ENCODE measurements around the gene LAMP2.
"Not testable (repeated sequence)": the region's sequence is repeated elsewhere in the genome, so short reads cannot be mapped to it uniquely, and the experiment has no call there.

Gene LAMP2

GRCh38 chrX:120469657-120470056, 561 bp upstream of the LAMP2 start:
- Mint-ChIP-seq H3K4me3 (peak overlapping the region; percentile 85), H3K4me1 (peaks cover 22% of the 10 kb centered on the region), H3K27ac (peak overlapping the region; percentile 90)
- H3K36me3 Mint-ChIP-seq, H3K9me3 Mint-ChIP-seq, ATAC-seq, H3K27me3 Mint-ChIP-seq: not testable (repeated sequence)

GRCh38 chrX:120468479-120468824, 644 bp downstream of the LAMP2 start:
- no peaks in the 10 kb centered on the region for H3K36me3 Mint-ChIP-seq
- peak; percentile 4 for ATAC-seq
- no peaks in the 10 kb centered on the region for H3K27me3 Mint-ChIP-seq
- no peaks in the 10 kb centered on the region for H3K9me3 Mint-ChIP-seq
- H3K4me1 Mint-ChIP-seq = peaks cover 25% of the 10 kb centered on the region
- peak overlapping the region; percentile 90 for H3K27ac Mint-ChIP-seq
- peak overlapping the region; percentile 85 for H3K4me3 Mint-ChIP-seq

GRCh38 chrX:120468071-120468470, 1.0 kb downstream of the LAMP2 start:
- no peaks in the 10 kb centered on the region for H3K9me3 Mint-ChIP-seq
- peaks cover 25% of the 10 kb centered on the region for H3K4me1 Mint-ChIP-seq
- ATAC-seq = no peak
- peak overlapping the region; percentile 90 for H3K27ac Mint-ChIP-seq
- peak overlapping the region; percentile 85 for H3K4me3 Mint-ChIP-seq
- H3K27me3 Mint-ChIP-seq = no peaks in the 10 kb centered on the region
- H3K36me3 Mint-ChIP-seq = no peaks in the 10 kb centered on the region

GRCh38 chrX:120464411-120464810, 4.7 kb downstream of the LAMP2 start:
- Mint-ChIP-seq H3K27me3 (no peaks in the 10 kb centered on the region), H3K9me3 (no peaks in the 10 kb centered on the region), H3K36me3 (no peaks in the 10 kb centered on the region), H3K27ac (no peak overlapping the region), H3K4me1 (peaks cover 42% of the 10 kb centered on the region), H3K4me3 (no peak overlapping the region)
- ATAC-seq = no peak

- Mint-ChIP-seq H3K27me3 (no peaks in the 10 kb centered on the region), H3K4me1 (peaks cover 45% of the 10 kb centered on the region), H3K4me3 (no peak overlapping the region), H3K27ac (no peak overlapping the region), H3K9me3 (no peaks in the 10 kb centered on the region), H3K36me3 (no peaks in the 10 kb centered on the region)
- ATAC-seq = no peak
These were observed 5.9 kb downstream of the LAMP2 start for GRCh38 chrX:120463241-120463640.

GRCh38 chrX:120462370-120462769, 6.7 kb downstream of the LAMP2 start:
- ATAC-seq = no peak
- Mint-ChIP-seq H3K36me3 (no peaks in the 10 kb centered on the region), H3K9me3 (no peaks in the 10 kb centered on the region), H3K27ac (no peak overlapping the region), H3K27me3 (no peaks in the 10 kb centered on the region), H3K4me3 (no peak overlapping the region), H3K4me1 (peaks cover 44% of the 10 kb centered on the region)

GRCh38 chrX:120459309-120459708, 9.8 kb downstream of the LAMP2 start:
- H3K27ac Mint-ChIP-seq = no peak overlapping the region
- no peaks in the 10 kb centered on the region for H3K36me3 Mint-ChIP-seq
- H3K9me3 Mint-ChIP-seq = no peaks in the 10 kb centered on the region
- H3K4me1 Mint-ChIP-seq = peaks cover 35% of the 10 kb centered on the region
- no peaks in the 10 kb centered on the region for H3K27me3 Mint-ChIP-seq
- no peak overlapping the region for H3K4me3 Mint-ChIP-seq
- ATAC-seq = no peak

GRCh38 chrX:120457766-120458180, 11.3 kb downstream of the LAMP2 start:
- Mint-ChIP-seq H3K4me1 (peaks cover 35% of the 10 kb centered on the region), H3K36me3 (no peaks in the 10 kb centered on the region), H3K9me3 (no peaks in the 10 kb centered on the region), H3K4me3 (no peak overlapping the region), H3K27ac (no peak overlapping the region), H3K27me3 (no peaks in the 10 kb centered on the region)
- peak; percentile 45 for ATAC-seq

GRCh38 chrX:120456973-120457372, 12.1 kb downstream of the LAMP2 start:
- H3K9me3 Mint-ChIP-seq = no peaks in the 10 kb centered on the region
- H3K27ac Mint-ChIP-seq = no peak overlapping the region
- H3K4me1 Mint-ChIP-seq = peaks cover 35% of the 10 kb centered on the region
- ATAC-seq = no peak
- no peak overlapping the region for H3K4me3 Mint-ChIP-seq
- peaks cover 6% of the 10 kb centered on the region for H3K36me3 Mint-ChIP-seq
- no peaks in the 10 kb centered on the region for H3K27me3 Mint-ChIP-seq

- ATAC-seq = no peak
- Mint-ChIP-seq H3K27me3 (no peaks in the 10 kb centered on the region), H3K4me1 (peaks cover 23% of the 10 kb centered on the region), H3K36me3 (peaks cover 13% of the 10 kb centered on the region), H3K4me3 (no peak overlapping the region), H3K9me3 (no peaks in the 10 kb centered on the region), H3K27ac (no peak overlapping the region)
These were observed 15.1 kb downstream of the LAMP2 start for GRCh38 chrX:120453985-120454384.

- Mint-ChIP-seq H3K27me3 (no peaks in the 10 kb centered on the region), H3K4me3 (no peak overlapping the region), H3K4me1 (peaks cover 11% of the 10 kb centered on the region), H3K9me3 (no peaks in the 10 kb centered on the region), H3K27ac (peak overlapping the region; percentile 66), H3K36me3 (peaks cover 20% of the 10 kb centered on the region)
- no peak for ATAC-seq
These were observed 17.0 kb downstream of the LAMP2 start for GRCh38 chrX:120452131-120452530.

- H3K4me1 Mint-ChIP-seq = peaks cover 8% of the 10 kb centered on the region
- no peaks in the 10 kb centered on the region for H3K27me3 Mint-ChIP-seq
- H3K9me3 Mint-ChIP-seq = no peaks in the 10 kb centered on the region
- ATAC-seq = no peak
- H3K36me3 Mint-ChIP-seq = peaks cover 27% of the 10 kb centered on the region
- no peak overlapping the region for H3K27ac Mint-ChIP-seq
- H3K4me3 Mint-ChIP-seq = no peak overlapping the region
These were observed 18.9 kb downstream of the LAMP2 start for GRCh38 chrX:120450163-120450562.

GRCh38 chrX:120446498-120446897, 22.6 kb downstream of the LAMP2 start:
- peaks cover 46% of the 10 kb centered on the region for H3K36me3 Mint-ChIP-seq
- H3K9me3 Mint-ChIP-seq = no peaks in the 10 kb centered on the region
- ATAC-seq = no peak

GRCh38 chrX:120439921-120440320, 29.2 kb downstream of the LAMP2 start:
- H3K36me3 Mint-ChIP-seq = peaks cover 39% of the 10 kb centered on the region
- ATAC-seq = no peak
- no peaks in the 10 kb centered on the region for H3K9me3 Mint-ChIP-seq
- H3K27me3 Mint-ChIP-seq = no peaks in the 10 kb centered on the region
- no peak overlapping the region for H3K4me3 Mint-ChIP-seq
- H3K4me1 Mint-ChIP-seq = no peaks in the 10 kb centered on the region
- no peak overlapping the region for H3K27ac Mint-ChIP-seq

More at GRCh38 chrX:120446498-120446897, 22.6 kb downstream of the LAMP2 start:
- no peak overlapping the region for H3K4me3 Mint-ChIP-seq
- H3K4me1 Mint-ChIP-seq = no peaks in the 10 kb centered on the region
- H3K27ac Mint-ChIP-seq = no peak overlapping the region
- H3K27me3 Mint-ChIP-seq = no peaks in the 10 kb centered on the region

GRCh38 chrX:120429776-120430540, 39.1 kb downstream of the LAMP2 start:
- Mint-ChIP-seq H3K4me1 (peaks cover 21% of the 10 kb centered on the region), H3K9me3 (no peaks in the 10 kb centered on the region), H3K27ac (no peak overlapping the region), H3K36me3 (peaks cover 27% of the 10 kb centered on the region), H3K4me3 (no peak overlapping the region), H3K27me3 (no peaks in the 10 kb centered on the region)
- no peak for ATAC-seq

- peaks cover 27% of the 10 kb centered on the region for H3K36me3 Mint-ChIP-seq
These were observed 40.8 kb downstream of the LAMP2 start for GRCh38 chrX:120428309-120428708.

More at GRCh38 chrX:120428309-120428708, 40.8 kb downstream of the LAMP2 start:
- H3K4me3 Mint-ChIP-seq = no peak overlapping the region
- H3K4me1 Mint-ChIP-seq = peaks cover 33% of the 10 kb centered on the region
- ATAC-seq = no peak
- H3K27me3 Mint-ChIP-seq = no peaks in the 10 kb centered on the region
- H3K9me3 Mint-ChIP-seq = no peaks in the 10 kb centered on the region
- no peak overlapping the region for H3K27ac Mint-ChIP-seq

All from stimulated activated memory B cell treated with anti-CD40 and anti-IgM and Interleukin-4, amounts not matched to agents 10 μg/mL and 1 μg/mL and 100 μg/mL, for 72 hours (primary cell).